GM23338 (cell line): ENCODE data around the gene CBFA2T3. TPM values are rescaled to one million over a fixed set of nuclear protein-coding genes. Genes with fewer than 3 reads are reported as not detected.

Experiments
- ATAC-seq: fragments of 200-7000 bp; cut with Tn5 transposase; 3 replicates; pipeline ENCODE4 v1.9.1; 2020
- DNase-seq: peaks from one replicate; pipeline ENCODE4 v3.0.0-alpha.2; 2015; ENCODE audit warnings: low spot score
- H2AFZ ChIP-seq: fragments of 200-600 bp; sonication (generic); 2 replicates; pipeline ENCODE4 v1.8.0; 2016; ENCODE audit warnings: antibody characterized with exemption, mild to moderate bottlenecking, moderate library complexity
- H3F3A ChIP-seq: fragments of 200-600 bp; sonication (generic); replicated peaks from 2 replicates; pipeline ENCODE4 v1.8.0; 2017; ENCODE audit warnings: antibody characterized with exemption, mixed run types, low read depth
- H3K27ac ChIP-seq: fragments of 200-600 bp; sonication (generic); 2 replicates; pipeline ENCODE4 v1.6.1; 2016; ENCODE audit warnings: low read depth
- H3K27me3 ChIP-seq: fragments of 200-600 bp; sonication (generic); 2 replicates; pipeline ENCODE4 v1.8.0; 2016; ENCODE audit warnings: mild to moderate bottlenecking, mixed run types, moderate library complexity; ENCODE audit not compliant: insufficient read depth
- H3K36me3 ChIP-seq: fragments of 200-600 bp; sonication (generic); 2 replicates; pipeline ENCODE4 v1.8.0; 2016; ENCODE audit warnings: mild to moderate bottlenecking; ENCODE audit not compliant: insufficient read depth
- H3K4me1 ChIP-seq: fragments of 200-600 bp; sonication (generic); 2 replicates; pipeline ENCODE4 v1.8.0; 2016; ENCODE audit warnings: mild to moderate bottlenecking, moderate library complexity; ENCODE audit not compliant: insufficient read depth
- H3K4me2 ChIP-seq: fragments of 200-600 bp; sonication (generic); 2 replicates; pipeline ENCODE4 v1.7.1; 2017; ENCODE audit warnings: mixed run types
- H3K4me3 ChIP-seq: fragments of 200-600 bp; sonication (generic); 2 replicates; pipeline ENCODE4 v1.6.1; 2016; ENCODE audit warnings: mixed run types
- H3K79me2 ChIP-seq: fragments of 200-600 bp; sonication (generic); replicated peaks from 2 replicates; pipeline ENCODE4 v1.8.0; 2017; ENCODE audit warnings: mild to moderate bottlenecking; ENCODE audit not compliant: insufficient read depth
- H3K9me2 ChIP-seq: fragments of 200-600 bp; sonication (generic); 2 replicates; pipeline ENCODE4 v1.8.0; 2017; ENCODE audit not compliant: insufficient read depth
- H4K20me1 ChIP-seq: fragments of 200-600 bp; sonication (generic); replicated peaks from 2 replicates; pipeline ENCODE4 v1.8.0; 2017; ENCODE audit warnings: mild to moderate bottlenecking; ENCODE audit not compliant: insufficient read depth
- H3K27ac Mint-ChIP-seq: 2 replicates; pipeline ENCODE4 v1.8.0; 2020; ENCODE audit warnings: inconsistent platforms, mild to moderate bottlenecking, moderate library complexity, mixed read lengths
- H3K27me3 Mint-ChIP-seq: 3 replicates; pipeline ENCODE4 v1.8.0; 2022; ENCODE audit warnings: low read depth, mild to moderate bottlenecking, moderate library complexity, mixed read lengths, inconsistent platforms; ENCODE audit not compliant: insufficient read depth, poor library complexity
- H3K36me3 Mint-ChIP-seq: 3 replicates; pipeline ENCODE4 v1.8.0; 2021; ENCODE audit warnings: low read depth, mild to moderate bottlenecking, inconsistent platforms, moderate library complexity, mixed read lengths
- H3K4me1 Mint-ChIP-seq: 3 replicates; pipeline ENCODE4 v1.8.0; 2020; ENCODE audit warnings: mild to moderate bottlenecking, inconsistent platforms, mixed read lengths
- H3K4me3 Mint-ChIP-seq: 3 replicates; pipeline ENCODE4 v1.8.0; 2021; ENCODE audit warnings: moderate library complexity, mild to moderate bottlenecking, inconsistent platforms, mixed read lengths
- H3K9me3 Mint-ChIP-seq: 3 replicates; pipeline ENCODE4 v1.8.0; 2020; ENCODE audit warnings: moderate library complexity, mild to moderate bottlenecking, inconsistent platforms, mixed read lengths
- CREB1 ChIP-seq: fragments of 250-450 bp; sonication (Bioruptor Pico); IDR thresholded peaks from 2 replicates; pipeline ENCODE4 v1.5.0; 2020; ENCODE audit warnings: low read depth, mild to moderate bottlenecking, moderate library complexity
- EZH2 ChIP-seq: fragments of 200-600 bp; sonication (generic); IDR thresholded peaks from one replicate; pipeline ENCODE4 v1.8.0; 2017; ENCODE audit warnings: antibody characterized with exemption, mild to moderate bottlenecking, low read depth; ENCODE audit not compliant: unreplicated experiment
- EZH2phosphoT487 ChIP-seq: fragments of 200-600 bp; sonication (generic); IDR thresholded peaks from one replicate; pipeline ENCODE4 v1.8.1; 2018; ENCODE audit warnings: antibody characterized with exemption; ENCODE audit not compliant: unreplicated experiment
- JUNB ChIP-seq: IDR thresholded peaks from one replicate; pipeline ENCODE4 v1.6.1; 2016; ENCODE audit warnings: antibody characterized with exemption; ENCODE audit not compliant: unreplicated experiment
- NANOG ChIP-seq: IDR thresholded peaks from 2 replicates; pipeline ENCODE4 v1.6.1; 2016; ENCODE audit warnings: antibody characterized with exemption, borderline replicate concordance
- POLR2AphosphoS5 ChIP-seq: IDR thresholded peaks from 2 replicates; pipeline ENCODE4 v1.6.1; 2016; ENCODE audit warnings: antibody characterized with exemption, low read depth
- STAT1 ChIP-seq: IDR thresholded peaks from one replicate; pipeline ENCODE4 v1.6.1; 2016; ENCODE audit warnings: antibody characterized with exemption; ENCODE audit not compliant: unreplicated experiment
- ZNF114 ChIP-seq: fragments of 250-450 bp; sonication (Bioruptor Pico); IDR thresholded peaks from 2 replicates; pipeline ENCODE4 v1.5.0; 2020; ENCODE audit warnings: mild to moderate bottlenecking, moderate library complexity
- ZNF331 ChIP-seq: fragments of 250-450 bp; sonication (Bioruptor Pico); IDR thresholded peaks from 2 replicates; pipeline ENCODE4 v1.5.0; 2020; ENCODE audit warnings: low read depth, mild to moderate bottlenecking, moderate library complexity
- polyA plus RNA-seq: library from polyadenylated mRNA; unstranded; fragments of >200 nt; fragmentation: Nextera tagmentation; extraction: Ambion mirVana; gene quantifications from 2 replicates; pipeline ENCODE4 v1.2.1, GENCODE V29; 2016
- total RNA-seq: library from RNA; depleted of rRNA; stranded (reverse); fragments of >200 nt; shearing (Covaris generic); gene quantifications from 2 replicates; pipeline ENCODE4 v1.2.3, GENCODE V29; 2014
- TF ChIP-seq, protein P1 (sequence below), 2 experiments: fragments of 200-600 bp in 1 of 2; sonication (generic) in 1 of 2; conservative IDR thresholded peaks; 2 replicates each; pipeline versions ENCODE4 v1.5.1 to v1.6.1; 2016 to 2017; ENCODE audit warnings: antibody characterized with exemption in 2 of 2, low read depth in 2 of 2, mild to moderate bottlenecking in 2 of 2, moderate library complexity in 1 of 2
- TF ChIP-seq, protein P2 (sequence below): fragments of 250-450 bp; sonication (Bioruptor Pico); IDR thresholded peaks from 2 replicates; pipeline ENCODE4 v1.5.0; 2020; ENCODE audit warnings: mild to moderate bottlenecking, moderate library complexity
- TF ChIP-seq, protein P3 (sequence below): IDR thresholded peaks from 2 replicates; pipeline ENCODE4 v1.6.1; 2016; ENCODE audit warnings: antibody characterized with exemption
- TF ChIP-seq, protein P4 (sequence below): IDR thresholded peaks from one replicate; pipeline ENCODE4 v1.6.1; 2018; ENCODE audit warnings: antibody characterized with exemption; ENCODE audit not compliant: unreplicated experiment

Gene CBFA2T3
- total and polyA plus RNA-seq, 2 experiments from 2014 or later = 0.87 to 1.5 TPM

DNA sequence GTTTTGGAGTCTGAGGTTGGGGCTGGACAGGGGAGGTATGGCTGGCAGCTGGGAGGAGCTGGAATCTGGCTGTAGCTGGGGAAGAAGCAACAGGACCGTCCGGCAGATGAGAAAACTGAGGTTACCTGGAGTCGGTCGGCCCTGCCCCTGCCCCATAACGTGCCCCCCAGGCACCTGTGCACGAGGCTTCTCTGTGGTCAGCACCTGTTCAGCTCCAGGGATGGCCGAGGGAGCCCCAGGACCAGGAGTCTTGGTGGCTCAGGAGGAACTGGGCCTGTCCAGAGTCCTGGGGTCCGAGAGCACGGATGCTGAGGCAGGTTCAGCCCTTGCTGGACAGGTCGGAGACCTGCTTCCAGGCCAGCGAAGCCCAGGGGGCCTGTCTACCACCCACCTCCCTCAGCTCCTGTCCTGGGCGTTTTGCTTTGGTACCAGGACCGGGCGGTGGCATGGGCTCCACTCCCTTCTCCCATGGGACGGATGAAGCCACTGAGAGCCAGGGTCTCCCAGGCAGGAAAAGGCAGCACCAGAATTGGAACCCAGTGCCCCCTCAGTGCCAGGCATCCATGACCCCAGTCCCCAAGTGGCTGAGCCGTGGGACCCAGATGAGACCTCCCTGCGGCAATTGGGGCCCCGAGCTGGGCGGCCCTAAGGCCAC, 17.1 kb upstream of the CBFA2T3 start:
- Histone ChIP-seq H3K36me3 (no peaks in the 10 kb centered on the region), H3K4me1 (peaks cover 8% of the 10 kb centered on the region; the same call in 1 of the 2 replicates)

More for the DNA sequence above, 17.1 kb upstream of the CBFA2T3 start:
- no peak for ATAC-seq
- no peak for DNase-seq
- H3K27me3 ChIP-seq = no peaks in the 10 kb centered on the region
- no peak overlapping the region for H2AFZ ChIP-seq
- no peak overlapping the region for H3K4me3 ChIP-seq
- TF ChIP-seq, protein P1, sequence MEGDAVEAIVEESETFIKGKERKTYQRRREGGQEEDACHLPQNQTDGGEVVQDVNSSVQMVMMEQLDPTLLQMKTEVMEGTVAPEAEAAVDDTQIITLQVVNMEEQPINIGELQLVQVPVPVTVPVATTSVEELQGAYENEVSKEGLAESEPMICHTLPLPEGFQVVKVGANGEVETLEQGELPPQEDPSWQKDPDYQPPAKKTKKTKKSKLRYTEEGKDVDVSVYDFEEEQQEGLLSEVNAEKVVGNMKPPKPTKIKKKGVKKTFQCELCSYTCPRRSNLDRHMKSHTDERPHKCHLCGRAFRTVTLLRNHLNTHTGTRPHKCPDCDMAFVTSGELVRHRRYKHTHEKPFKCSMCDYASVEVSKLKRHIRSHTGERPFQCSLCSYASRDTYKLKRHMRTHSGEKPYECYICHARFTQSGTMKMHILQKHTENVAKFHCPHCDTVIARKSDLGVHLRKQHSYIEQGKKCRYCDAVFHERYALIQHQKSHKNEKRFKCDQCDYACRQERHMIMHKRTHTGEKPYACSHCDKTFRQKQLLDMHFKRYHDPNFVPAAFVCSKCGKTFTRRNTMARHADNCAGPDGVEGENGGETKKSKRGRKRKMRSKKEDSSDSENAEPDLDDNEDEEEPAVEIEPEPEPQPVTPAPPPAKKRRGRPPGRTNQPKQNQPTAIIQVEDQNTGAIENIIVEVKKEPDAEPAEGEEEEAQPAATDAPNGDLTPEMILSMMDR (conservative IDR thresholded peaks at IDR 0.05; ENCODE audit: low read depth in 2 of 2) = no peak
- no peak for TF ChIP-seq CREB1 (CRISPR knock-in tag)
- no peak for TF ChIP-seq EZH2phosphoT487
- no peak for TF ChIP-seq ZNF331 (CRISPR knock-in tag)
- TF ChIP-seq, protein P2, sequence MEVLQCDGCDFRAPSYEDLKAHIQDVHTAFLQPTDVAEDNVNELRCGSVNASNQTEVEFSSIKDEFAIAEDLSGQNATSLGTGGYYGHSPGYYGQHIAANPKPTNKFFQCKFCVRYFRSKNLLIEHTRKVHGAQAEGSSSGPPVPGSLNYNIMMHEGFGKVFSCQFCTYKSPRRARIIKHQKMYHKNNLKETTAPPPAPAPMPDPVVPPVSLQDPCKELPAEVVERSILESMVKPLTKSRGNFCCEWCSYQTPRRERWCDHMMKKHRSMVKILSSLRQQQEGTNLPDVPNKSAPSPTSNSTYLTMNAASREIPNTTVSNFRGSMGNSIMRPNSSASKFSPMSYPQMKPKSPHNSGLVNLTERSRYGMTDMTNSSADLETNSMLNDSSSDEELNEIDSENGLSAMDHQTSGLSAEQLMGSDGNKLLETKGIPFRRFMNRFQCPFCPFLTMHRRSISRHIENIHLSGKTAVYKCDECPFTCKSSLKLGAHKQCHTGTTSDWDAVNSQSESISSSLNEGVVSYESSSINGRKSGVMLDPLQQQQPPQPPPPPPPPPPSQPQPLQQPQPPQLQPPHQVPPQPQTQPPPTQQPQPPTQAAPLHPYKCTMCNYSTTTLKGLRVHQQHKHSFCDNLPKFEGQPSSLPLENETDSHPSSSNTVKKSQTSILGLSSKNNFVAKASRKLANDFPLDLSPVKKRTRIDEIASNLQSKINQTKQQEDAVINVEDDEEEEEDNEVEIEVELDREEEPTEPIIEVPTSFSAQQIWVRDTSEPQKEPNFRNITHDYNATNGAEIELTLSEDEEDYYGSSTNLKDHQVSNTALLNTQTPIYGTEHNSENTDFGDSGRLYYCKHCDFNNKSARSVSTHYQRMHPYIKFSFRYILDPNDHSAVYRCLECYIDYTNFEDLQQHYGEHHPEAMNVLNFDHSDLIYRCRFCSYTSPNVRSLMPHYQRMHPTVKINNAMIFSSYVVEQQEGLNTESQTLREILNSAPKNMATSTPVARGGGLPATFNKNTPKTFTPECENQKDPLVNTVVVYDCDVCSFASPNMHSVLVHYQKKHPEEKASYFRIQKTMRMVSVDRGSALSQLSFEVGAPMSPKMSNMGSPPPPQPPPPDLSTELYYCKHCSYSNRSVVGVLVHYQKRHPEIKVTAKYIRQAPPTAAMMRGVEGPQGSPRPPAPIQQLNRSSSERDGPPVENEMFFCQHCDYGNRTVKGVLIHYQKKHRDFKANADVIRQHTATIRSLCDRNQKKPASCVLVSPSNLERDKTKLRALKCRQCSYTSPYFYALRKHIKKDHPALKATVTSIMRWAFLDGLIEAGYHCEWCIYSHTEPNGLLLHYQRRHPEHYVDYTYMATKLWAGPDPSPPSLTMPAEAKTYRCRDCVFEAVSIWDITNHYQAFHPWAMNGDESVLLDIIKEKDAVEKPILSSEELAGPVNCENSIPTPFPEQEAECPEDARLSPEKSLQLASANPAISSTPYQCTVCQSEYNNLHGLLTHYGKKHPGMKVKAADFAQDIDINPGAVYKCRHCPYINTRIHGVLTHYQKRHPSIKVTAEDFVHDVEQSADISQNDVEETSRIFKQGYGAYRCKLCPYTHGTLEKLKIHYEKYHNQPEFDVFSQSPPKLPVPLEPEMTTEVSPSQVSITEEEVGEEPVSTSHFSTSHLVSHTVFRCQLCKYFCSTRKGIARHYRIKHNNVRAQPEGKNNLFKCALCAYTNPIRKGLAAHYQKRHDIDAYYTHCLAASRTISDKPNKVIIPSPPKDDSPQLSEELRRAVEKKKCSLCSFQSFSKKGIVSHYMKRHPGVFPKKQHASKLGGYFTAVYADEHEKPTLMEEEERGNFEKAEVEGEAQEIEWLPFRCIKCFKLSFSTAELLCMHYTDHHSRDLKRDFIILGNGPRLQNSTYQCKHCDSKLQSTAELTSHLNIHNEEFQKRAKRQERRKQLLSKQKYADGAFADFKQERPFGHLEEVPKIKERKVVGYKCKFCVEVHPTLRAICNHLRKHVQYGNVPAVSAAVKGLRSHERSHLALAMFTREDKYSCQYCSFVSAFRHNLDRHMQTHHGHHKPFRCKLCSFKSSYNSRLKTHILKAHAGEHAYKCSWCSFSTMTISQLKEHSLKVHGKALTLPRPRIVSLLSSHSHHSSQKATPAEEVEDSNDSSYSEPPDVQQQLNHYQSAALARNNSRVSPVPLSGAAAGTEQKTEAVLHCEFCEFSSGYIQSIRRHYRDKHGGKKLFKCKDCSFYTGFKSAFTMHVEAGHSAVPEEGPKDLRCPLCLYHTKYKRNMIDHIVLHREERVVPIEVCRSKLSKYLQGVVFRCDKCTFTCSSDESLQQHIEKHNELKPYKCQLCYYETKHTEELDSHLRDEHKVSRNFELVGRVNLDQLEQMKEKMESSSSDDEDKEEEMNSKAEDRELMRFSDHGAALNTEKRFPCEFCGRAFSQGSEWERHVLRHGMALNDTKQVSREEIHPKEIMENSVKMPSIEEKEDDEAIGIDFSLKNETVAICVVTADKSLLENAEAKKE (CRISPR knock-in tag) = no peak
- no peak for TF ChIP-seq JUNB
- TF ChIP-seq NANOG = no peak
- TF ChIP-seq, protein P3, sequence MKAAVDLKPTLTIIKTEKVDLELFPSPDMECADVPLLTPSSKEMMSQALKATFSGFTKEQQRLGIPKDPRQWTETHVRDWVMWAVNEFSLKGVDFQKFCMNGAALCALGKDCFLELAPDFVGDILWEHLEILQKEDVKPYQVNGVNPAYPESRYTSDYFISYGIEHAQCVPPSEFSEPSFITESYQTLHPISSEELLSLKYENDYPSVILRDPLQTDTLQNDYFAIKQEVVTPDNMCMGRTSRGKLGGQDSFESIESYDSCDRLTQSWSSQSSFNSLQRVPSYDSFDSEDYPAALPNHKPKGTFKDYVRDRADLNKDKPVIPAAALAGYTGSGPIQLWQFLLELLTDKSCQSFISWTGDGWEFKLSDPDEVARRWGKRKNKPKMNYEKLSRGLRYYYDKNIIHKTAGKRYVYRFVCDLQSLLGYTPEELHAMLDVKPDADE = no peak
- TF ChIP-seq EZH2 = no peak
- TF ChIP-seq ZNF114 = no peak
- TF ChIP-seq STAT1 = no peak
- no peak for TF ChIP-seq POLR2AphosphoS5
- TF ChIP-seq, protein P4, sequence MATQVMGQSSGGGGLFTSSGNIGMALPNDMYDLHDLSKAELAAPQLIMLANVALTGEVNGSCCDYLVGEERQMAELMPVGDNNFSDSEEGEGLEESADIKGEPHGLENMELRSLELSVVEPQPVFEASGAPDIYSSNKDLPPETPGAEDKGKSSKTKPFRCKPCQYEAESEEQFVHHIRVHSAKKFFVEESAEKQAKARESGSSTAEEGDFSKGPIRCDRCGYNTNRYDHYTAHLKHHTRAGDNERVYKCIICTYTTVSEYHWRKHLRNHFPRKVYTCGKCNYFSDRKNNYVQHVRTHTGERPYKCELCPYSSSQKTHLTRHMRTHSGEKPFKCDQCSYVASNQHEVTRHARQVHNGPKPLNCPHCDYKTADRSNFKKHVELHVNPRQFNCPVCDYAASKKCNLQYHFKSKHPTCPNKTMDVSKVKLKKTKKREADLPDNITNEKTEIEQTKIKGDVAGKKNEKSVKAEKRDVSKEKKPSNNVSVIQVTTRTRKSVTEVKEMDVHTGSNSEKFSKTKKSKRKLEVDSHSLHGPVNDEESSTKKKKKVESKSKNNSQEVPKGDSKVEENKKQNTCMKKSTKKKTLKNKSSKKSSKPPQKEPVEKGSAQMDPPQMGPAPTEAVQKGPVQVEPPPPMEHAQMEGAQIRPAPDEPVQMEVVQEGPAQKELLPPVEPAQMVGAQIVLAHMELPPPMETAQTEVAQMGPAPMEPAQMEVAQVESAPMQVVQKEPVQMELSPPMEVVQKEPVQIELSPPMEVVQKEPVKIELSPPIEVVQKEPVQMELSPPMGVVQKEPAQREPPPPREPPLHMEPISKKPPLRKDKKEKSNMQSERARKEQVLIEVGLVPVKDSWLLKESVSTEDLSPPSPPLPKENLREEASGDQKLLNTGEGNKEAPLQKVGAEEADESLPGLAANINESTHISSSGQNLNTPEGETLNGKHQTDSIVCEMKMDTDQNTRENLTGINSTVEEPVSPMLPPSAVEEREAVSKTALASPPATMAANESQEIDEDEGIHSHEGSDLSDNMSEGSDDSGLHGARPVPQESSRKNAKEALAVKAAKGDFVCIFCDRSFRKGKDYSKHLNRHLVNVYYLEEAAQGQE = no peak
- no peaks in the 10 kb centered on the region; the same call in 1 of the 2 replicates for H3F3A ChIP-seq
- H3K27me3 Mint-ChIP-seq = peaks cover 12% of the 10 kb centered on the region
- H3K79me2 ChIP-seq = no peaks in the 10 kb centered on the region
- H3K9me3 Mint-ChIP-seq = peaks cover 23% of the 10 kb centered on the region
- no peaks in the 10 kb centered on the region for H3K9me2 ChIP-seq
- no peak overlapping the region for H3K27ac Mint-ChIP-seq
- H3K4me2 ChIP-seq = no peak overlapping the region
- peaks cover 12% of the 10 kb centered on the region for H3K4me1 Mint-ChIP-seq
- no peak overlapping the region for H3K4me3 Mint-ChIP-seq
- peaks cover 12% of the 10 kb centered on the region for H3K36me3 Mint-ChIP-seq
- no peak overlapping the region for H3K27ac ChIP-seq
- no peaks in the 10 kb centered on the region for H4K20me1 ChIP-seq
